Gastrocnemius medialis (tissue), 4 donors: Measurements from ENCODE around the gene PLCL2. TPM values are rescaled to one million over a fixed set of nuclear protein-coding genes. Genes with fewer than 3 reads are reported as not detected.

ENCODE experiments used
- ATAC-seq, 2 donors: fragments of 150-250 bp; one replicate each; pipeline ENCODE4 v1.9.1; 2016
- DNase-seq, 2 donors: peaks; one replicate each; pipeline ENCODE4 v3.0.0-alpha.2; 2019
- H3K27ac ChIP-seq, 4 donors: fragments of 200-600 bp; sonication (generic); 1 replicate in 1 of 4; 2 replicates in 3 of 4; pipeline ENCODE4 v1.5.1; 2016 to 2018; ENCODE audit warnings: mild to moderate bottlenecking in 2 of 4, moderate library complexity in 1 of 4
- H3K27me3 ChIP-seq, 3 donors: fragments of 200-600 bp; sonication (generic) in 2 of 3; 1 replicate in 1 of 3; 2 replicates in 2 of 3; pipeline versions ENCODE4 v1.5.1 to v1.6.0; 2016 to 2019; ENCODE audit warnings: mild to moderate bottlenecking in 1 of 3, moderate library complexity in 1 of 3
- H3K36me3 ChIP-seq, 2 donors: fragments of 200-600 bp; sonication (generic) in 1 of 2; one replicate each; pipeline ENCODE4 v1.5.1; 2017 to 2018
- H3K4me1 ChIP-seq, 2 donors: fragments of 200-600 bp; sonication (generic) in 1 of 2; one replicate each; pipeline ENCODE4 v1.5.1; 2016 to 2017; ENCODE audit warnings: mild to moderate bottlenecking in 2 of 2
- H3K4me3 ChIP-seq, 4 donors: fragments of 200-600 bp; sonication (generic) in 3 of 4; 1 replicate in 1 of 4; 2 replicates in 3 of 4; pipeline ENCODE4 v1.5.1; 2016 to 2019; ENCODE audit warnings: mild to moderate bottlenecking in 2 of 4
- H3K9me3 ChIP-seq, 3 donors: fragments of 200-600 bp; sonication (generic) in 2 of 3; 1 replicate in 1 of 3; 2 replicates in 2 of 3; pipeline ENCODE4 v1.5.1; 2016 to 2019
- POLR2A ChIP-seq, 2 donors: fragments of 450-650 bp; IDR thresholded peaks; one replicate each; pipeline ENCODE4 v1.6.1; 2017; ENCODE audit warnings: antibody characterized with exemption in 2 of 2, mild to moderate bottlenecking in 2 of 2, moderate library complexity in 2 of 2
- in situ Hi-C, 4 donors: fragments of 200-750 bp; cut with MboI; loops; one replicate each; pipeline versions ENCODE4 v1.15.0 to v1.8.0; 2017; ENCODE audit warnings: low sequenced_read_pairs in 4 of 4
- intact Hi-C: fragments of 100-400 bp; cut with DNase I; formaldehyde crosslinking; loops from one replicate; pipeline ENCODE4 v1.15.1; 2023; ENCODE audit warnings: low total_unique reads
- total RNA-seq, 4 donors: library from RNA; depleted of rRNA; stranded (reverse); fragments of >200 nt; gene quantifications; one replicate each; pipeline versions ENCODE4 v1.1.0 to v1.2.3, GENCODE V29; 2016
- TF ChIP-seq, protein P1 (sequence below), 5 experiments: fragments of 450-650 bp in 3 of 5; fragments of 200-600 bp in 2 of 5; sonication (generic) in 2 of 5; IDR thresholded peaks in 4 of 5; conservative IDR thresholded peaks in 1 of 5; 1 replicate in 4 of 5; 2 replicates in 1 of 5; pipeline ENCODE4 v1.5.1; 2016 to 2019; ENCODE audit warnings: antibody characterized with exemption in 5 of 5, mild to moderate bottlenecking in 3 of 5, moderate library complexity in 3 of 5

PLCL2 gene
- total RNA-seq, 4 donors from 2014 or later = 23.9 to 37.2 (median 32.7) TPM

DNA sequence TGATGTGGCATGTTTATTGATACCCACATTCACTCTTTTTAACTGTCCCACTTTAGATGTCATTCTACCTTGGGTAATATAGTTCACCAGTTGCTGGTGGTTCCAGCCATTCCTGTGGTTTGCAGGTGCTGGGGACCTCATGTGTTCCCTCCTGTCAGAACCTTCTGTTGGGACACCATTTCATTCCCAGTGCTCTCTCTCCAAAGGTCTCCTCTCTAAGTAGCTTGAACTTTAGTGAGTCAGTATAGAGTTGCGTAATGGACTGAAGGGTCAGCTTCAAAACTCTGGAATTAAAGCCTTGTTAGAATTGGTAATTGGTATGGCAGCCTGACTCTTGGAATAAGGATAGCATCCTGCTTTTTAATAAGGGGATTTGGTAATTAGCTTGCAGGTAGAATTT lies 108.5 kb downstream of the PLCL2 start:
- peak overlapping the region in 2 of 4 donors; percentile 22 to 51 for H3K27ac ChIP-seq
- H3K9me3 ChIP-seq = no peaks in the 10 kb centered on the region
- intact Hi-C loops (no loop called here), in situ Hi-C loops (no loop called here)
- DNase-seq (no peak), ATAC-seq (peak in 1 of 2 donors; percentile 68)
- peaks cover 33 to 54% of the 10 kb centered on the region in 2 donors for H3K4me1 ChIP-seq
- no peaks in the 10 kb centered on the region for H3K36me3 ChIP-seq
- no peak overlapping the region for H3K4me3 ChIP-seq
- no peak for TF ChIP-seq POLR2A (IDR thresholded peaks at IDR 0.05)
- TF ChIP-seq, protein P1, sequence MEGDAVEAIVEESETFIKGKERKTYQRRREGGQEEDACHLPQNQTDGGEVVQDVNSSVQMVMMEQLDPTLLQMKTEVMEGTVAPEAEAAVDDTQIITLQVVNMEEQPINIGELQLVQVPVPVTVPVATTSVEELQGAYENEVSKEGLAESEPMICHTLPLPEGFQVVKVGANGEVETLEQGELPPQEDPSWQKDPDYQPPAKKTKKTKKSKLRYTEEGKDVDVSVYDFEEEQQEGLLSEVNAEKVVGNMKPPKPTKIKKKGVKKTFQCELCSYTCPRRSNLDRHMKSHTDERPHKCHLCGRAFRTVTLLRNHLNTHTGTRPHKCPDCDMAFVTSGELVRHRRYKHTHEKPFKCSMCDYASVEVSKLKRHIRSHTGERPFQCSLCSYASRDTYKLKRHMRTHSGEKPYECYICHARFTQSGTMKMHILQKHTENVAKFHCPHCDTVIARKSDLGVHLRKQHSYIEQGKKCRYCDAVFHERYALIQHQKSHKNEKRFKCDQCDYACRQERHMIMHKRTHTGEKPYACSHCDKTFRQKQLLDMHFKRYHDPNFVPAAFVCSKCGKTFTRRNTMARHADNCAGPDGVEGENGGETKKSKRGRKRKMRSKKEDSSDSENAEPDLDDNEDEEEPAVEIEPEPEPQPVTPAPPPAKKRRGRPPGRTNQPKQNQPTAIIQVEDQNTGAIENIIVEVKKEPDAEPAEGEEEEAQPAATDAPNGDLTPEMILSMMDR (IDR thresholded peaks at IDR 0.05 in 4 of 5, conservative IDR thresholded peaks at IDR 0.05 in 1 of 5) = no peak
- H3K27me3 ChIP-seq = no peaks in the 10 kb centered on the region

DNA sequence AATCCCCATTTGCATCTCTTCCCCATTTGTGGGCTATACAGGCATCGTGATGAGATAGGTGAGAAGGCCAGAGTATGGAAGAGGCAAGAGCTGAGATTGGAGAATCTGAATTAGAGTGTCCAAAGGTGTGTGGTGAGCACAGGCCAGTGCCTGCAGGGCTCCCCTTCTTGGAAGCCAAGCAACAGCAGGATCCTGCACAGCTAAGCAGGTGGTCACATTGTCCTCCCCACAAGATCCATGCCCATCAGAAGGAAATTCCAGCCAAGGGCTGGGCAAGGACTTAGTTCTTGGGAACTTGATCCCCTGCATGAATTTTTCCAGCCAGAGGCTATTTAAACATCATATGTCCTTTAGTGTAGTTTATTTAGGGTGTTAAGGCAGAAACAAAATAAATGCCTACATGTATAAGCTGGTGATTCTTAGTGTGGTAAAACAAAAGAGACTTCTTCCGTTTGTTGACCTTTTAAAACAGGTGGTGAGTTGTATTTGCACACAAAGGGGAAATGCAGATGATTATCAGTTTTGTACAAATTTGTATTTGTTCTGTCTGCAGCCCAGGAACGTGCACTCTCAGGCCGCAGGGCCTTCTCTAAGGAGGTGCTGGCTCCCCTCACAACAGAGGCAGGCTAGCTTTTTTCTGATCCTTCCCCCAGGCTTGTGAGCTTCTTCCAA lies 110.2 kb downstream of the PLCL2 start:
- no peaks in the 10 kb centered on the region for H3K9me3 ChIP-seq
- peak overlapping the region in 3 of 4 donors; percentile 9 to 53 (median 24) for H3K27ac ChIP-seq
- in situ Hi-C loops = no loop called here
- H3K36me3 ChIP-seq = no peaks in the 10 kb centered on the region
- TF ChIP-seq POLR2A (IDR thresholded peaks at IDR 0.05) = no peak
- DNase-seq = no peak
- peaks cover 43 to 58% of the 10 kb centered on the region in 2 donors for H3K4me1 ChIP-seq
- ATAC-seq = peak in 1 of 2 donors; percentile 32
- intact Hi-C loops = no loop called here
- H3K4me3 ChIP-seq = no peak overlapping the region
- H3K27me3 ChIP-seq = no peaks in the 10 kb centered on the region

DNA sequence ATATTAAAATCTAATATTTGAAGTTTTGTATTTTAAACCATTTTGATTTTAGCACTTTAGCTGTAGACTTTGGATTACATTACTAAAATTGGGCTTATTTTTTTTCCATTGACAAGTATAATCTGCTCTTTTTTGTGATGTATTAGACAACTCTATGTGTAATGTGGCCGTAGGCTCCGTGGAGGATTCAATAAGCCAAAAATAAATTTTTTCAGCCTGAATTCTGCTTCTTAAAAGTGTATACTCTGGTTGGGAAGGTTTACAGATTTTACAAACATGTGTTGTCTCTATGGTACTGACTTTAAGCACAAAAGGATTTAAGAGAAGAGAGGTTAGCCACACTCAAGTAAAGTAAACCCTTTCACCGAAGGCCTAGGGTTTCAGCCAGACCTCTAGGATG lies 110.8 kb downstream of the PLCL2 start:
- in situ Hi-C loops = no loop called here
- peaks cover 43 to 55% of the 10 kb centered on the region in 2 donors for H3K4me1 ChIP-seq
- no peak for TF ChIP-seq POLR2A (IDR thresholded peaks at IDR 0.05)
- TF ChIP-seq, protein P1 (IDR thresholded peaks at IDR 0.05 in 4 of 5, conservative IDR thresholded peaks at IDR 0.05 in 1 of 5) = no peak
- no peaks in the 10 kb centered on the region for H3K27me3 ChIP-seq
- no peaks in the 10 kb centered on the region for H3K9me3 ChIP-seq
- DNase-seq (no peak), ATAC-seq (no peak)
- no peaks in the 10 kb centered on the region for H3K36me3 ChIP-seq
- intact Hi-C loops = no loop called here
- peak overlapping the region in 3 of 4 donors; percentile 9 to 53 (median 24) for H3K27ac ChIP-seq
- H3K4me3 ChIP-seq = no peak overlapping the region

DNA sequence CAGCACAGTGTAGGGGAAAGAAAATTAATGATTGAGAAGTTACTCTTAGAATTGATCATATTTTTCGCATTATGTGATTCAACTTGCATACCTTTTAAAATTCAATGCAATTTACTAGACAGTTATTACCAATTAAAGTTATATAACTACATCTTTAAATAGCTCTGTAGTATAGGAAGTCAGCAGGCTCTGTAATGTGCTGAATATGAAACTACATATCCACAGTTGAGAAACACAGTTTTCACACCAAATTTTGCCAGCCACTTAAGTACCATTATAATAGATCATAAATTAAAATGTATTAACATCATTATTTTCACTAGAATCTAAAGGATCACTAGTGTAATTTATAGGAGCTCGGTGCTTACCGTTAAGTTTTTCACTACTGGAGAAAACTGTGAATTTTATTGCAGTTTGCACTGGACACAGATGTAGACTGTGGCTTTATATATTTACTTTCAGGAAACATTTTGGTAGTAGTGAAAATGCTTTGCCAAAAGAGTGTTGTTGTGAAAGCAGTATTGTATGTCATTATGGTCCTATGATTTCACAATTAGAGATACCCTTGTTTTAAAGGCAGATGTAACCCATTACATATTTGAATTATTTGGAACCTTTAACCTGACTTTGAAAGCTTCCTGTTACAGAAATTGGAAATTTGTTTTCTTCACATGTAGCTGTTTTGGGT lies 113.6 kb downstream of the PLCL2 start:
- in situ Hi-C loops = no loop called here
- TF ChIP-seq POLR2A (IDR thresholded peaks at IDR 0.05) = no peak
- TF ChIP-seq, protein P1 (IDR thresholded peaks at IDR 0.05 in 4 of 5, conservative IDR thresholded peaks at IDR 0.05 in 1 of 5) = no peak
- H3K4me1 ChIP-seq = peaks cover 33 to 46% of the 10 kb centered on the region in 2 donors
- intact Hi-C loops = no loop called here
- DNase-seq = no peak
- no peaks in the 10 kb centered on the region for H3K27me3 ChIP-seq
- H3K36me3 ChIP-seq = no peaks in the 10 kb centered on the region
- H3K27ac ChIP-seq = peak overlapping the region; percentile 11 to 24 (median 14)
- no peak overlapping the region for H3K4me3 ChIP-seq
- ATAC-seq = no peak
- no peaks in the 10 kb centered on the region for H3K9me3 ChIP-seq

DNA sequence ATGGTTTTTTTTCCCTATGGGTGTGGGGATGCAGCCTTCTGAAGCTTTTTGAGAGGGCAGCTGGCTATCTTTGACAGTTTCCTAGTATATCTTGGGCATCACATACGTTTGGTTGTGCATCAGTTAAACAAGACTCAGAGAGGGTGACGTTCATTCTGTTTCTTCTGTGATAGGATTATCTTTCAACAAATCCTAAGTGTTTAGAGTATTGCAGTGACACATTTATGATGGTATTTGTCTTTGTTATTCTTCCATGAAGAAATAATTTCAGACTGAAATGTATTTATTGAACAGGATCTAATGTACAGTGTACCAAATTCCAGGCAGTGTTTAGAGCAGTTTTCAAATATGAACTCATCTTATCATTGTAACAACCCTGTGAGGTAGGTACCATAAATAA lies 114.4 kb downstream of the PLCL2 start:
- Histone ChIP-seq H3K27ac (peak overlapping the region in 3 of 4 donors; percentile 13 to 24 (median 16)), H3K4me1 (peaks cover 36 to 38% of the 10 kb centered on the region in 2 donors), H3K36me3 (no peaks in the 10 kb centered on the region), H3K9me3 (no peaks in the 10 kb centered on the region), H3K27me3 (no peaks in the 10 kb centered on the region), H3K4me3 (no peak overlapping the region)
- TF ChIP-seq, protein P1 (IDR thresholded peaks at IDR 0.05 in 4 of 5, conservative IDR thresholded peaks at IDR 0.05 in 1 of 5) = no peak
- no peak for TF ChIP-seq POLR2A (IDR thresholded peaks at IDR 0.05)
- no peak for ATAC-seq
- intact Hi-C loops (no loop called here), in situ Hi-C loops (no loop called here)
- DNase-seq = no peak
